ENCODE measurements around the gene DCLK3.

The DCLK3 gene

DNA sequence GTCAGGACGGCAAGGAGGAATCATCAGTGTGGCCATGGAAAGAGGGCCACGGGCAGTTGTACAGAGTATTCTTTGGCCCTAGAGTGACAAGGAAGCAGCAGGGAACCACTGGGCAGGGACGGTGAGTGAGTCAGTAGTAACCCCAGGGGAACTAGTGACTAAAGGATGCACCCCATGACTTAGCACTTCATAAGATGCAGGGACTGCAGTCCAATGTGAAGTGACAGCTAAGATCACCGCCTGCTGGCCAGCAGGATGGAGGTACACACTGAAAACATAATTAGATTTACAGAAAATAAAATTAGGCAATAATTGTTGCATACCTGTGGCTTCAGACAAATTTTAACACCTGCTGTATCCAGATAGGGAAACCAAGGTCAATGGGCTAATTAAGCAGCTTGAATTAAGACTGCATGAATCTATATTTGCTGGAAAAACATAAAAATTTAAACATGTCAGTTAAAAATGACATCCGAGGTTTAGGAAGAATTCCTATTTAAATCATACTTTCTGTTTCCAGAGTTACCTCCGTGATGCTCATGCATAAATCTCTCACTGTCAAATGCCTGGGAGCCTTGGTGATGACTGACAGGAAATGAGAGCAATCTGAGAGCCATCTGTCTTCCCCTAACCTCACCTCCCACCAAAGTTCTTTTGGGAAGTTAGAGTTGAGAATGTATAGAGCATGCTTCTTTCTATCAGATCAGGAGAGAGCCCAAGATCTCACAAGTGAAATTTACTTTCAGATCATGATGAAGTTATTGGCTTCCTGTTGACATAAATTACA, 56.5 kb downstream of the DCLK3 start:
- DNase-seq: no peak

DNA sequence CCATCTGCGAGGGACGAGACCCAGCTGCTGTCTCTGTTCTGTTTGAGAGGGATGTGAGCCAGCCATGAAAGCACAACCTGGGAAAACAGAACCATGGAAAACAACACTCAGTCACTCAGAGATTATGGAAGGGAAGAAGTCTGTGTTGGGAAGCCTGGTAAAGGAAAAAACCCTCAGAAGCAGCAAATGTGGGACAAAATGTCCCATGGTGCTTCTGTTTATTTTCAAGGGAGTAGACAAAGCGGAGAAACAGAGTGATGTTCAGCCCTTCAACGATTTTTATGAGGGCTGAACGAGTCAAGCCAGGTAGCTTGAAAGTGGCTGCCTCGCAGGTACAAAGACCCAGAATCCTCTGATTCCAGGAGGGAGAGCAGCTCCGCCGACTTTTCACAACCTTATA, 59.3 kb downstream of the DCLK3 start:
- DNase-seq: no peak

DNA sequence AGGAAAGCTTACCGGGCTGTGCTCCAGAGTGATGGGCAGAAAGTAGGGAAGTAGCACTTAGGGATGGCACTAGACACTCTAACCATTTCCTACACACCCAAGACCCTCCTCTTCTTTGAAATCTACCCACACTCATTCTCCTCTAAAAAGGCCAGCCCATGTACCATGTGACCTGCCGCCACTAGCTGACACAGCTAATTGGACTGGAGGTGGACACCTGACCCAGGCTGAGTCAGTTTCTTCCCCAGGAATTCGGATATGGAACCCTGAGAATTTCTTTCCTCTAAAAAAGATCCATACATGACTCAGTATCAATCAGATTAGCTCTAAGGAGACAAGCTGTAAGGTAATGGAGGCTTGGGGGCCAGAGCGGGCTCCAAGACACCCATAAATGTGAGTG, 60.1 kb downstream of the DCLK3 start:
- DNase-seq: no peak

DNA sequence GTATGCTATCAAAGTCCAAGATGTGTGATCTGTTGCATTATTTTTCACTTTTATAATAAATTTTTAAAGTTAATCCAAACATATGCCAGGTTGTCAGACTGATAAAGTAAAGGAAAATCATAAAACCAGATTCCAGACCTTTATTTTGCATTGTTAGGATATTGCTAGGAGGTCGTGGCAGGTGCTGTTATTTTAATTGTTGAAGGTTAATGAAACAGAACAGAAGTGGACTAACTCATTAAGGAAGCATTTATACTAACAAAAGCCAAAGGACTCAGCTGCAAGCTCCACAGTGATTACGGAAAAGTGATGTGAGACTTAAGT, 63.1 kb downstream of the DCLK3 start:
- no peak for DNase-seq

DNA sequence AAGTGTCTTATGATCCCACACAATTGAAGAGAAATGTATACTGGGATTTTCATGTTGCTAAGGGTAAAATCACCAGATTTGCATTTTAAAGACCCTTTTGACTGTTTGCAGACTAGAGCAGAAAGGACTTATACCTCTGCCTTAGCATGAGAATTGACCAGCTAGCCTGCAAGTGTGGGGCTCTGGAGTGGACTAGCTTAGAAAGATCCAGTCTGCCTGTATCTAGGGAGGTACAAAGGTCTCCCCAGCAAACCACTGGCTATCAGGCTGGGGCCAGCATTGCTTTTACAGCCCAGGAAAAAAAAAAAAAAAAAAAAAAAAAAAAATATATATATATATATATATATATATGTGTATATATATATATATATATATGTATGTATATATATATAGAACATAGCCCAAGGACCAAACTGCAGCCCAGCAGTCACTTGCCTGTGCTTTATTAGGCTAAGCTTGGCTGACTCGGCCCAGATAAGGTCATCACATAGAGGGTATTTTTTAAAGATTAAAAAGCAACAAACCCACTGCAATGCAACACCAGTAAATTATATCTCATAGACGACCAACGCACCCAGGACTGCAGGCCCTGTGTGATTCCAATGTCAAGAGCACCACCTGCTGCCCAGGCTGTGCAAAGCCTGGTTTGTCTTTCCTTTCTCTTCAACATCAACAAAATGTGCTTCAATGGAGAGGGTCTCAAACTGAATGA, 63.7 kb downstream of the DCLK3 start:
- DNase-seq: peak; percentile 30

DNA sequence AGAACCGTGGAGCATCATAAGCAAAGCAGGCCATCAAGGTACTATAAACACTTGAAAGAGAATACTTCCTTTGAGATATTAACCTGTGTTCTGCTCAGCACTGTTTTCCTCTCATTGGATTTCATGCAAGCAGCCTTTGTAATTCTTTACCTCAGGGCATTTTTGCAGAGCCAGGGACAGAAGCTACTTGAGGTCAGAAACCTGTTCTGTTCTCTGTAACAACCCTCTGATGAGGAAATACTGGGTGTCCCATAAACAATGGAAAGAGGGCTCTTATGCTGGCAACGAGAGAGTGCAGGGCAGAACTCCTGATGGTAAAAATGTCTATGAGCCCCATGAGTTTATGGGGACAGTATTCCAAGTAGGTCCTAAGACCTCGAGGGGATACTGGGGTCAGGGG, 66.0 kb downstream of the DCLK3 start:
- DNase-seq: no peak

DNA sequence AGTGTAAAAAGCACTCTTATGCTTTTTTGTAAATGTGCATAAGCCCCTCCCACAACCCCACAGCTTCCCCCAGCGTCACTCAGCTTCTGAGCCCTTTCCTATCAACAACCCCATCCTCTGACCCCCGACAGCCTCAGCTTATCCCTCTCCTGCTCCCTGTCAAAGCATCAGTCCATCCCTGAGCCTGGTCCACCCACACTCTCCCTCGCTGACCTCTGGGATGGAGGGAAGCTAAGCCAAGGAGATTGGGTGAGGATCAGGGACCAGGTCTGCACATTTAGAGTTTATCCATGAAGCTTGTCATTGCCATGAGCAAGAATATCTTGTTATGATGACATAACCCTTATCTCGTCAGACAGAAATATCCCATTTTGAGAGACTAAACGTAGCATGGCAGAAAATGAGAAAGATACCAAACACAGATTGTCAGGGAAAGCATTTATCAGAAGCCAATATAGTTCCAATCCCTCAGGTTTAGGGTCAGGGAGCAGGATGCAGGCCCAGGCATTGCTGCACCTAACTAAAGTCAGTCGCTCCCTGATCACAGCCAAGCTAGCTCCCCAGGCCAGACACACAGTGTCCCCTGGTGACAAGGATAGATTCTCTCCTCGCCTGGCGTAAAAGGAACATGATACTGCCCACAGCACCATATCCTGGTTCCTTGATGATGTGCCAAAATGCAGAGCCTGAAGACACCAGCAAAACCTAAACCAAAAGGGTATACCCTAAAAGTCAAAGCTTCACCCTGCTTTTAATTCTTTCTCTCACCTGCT, 66.9 kb downstream of the DCLK3 start:
- DNase-seq: no peak

DNA sequence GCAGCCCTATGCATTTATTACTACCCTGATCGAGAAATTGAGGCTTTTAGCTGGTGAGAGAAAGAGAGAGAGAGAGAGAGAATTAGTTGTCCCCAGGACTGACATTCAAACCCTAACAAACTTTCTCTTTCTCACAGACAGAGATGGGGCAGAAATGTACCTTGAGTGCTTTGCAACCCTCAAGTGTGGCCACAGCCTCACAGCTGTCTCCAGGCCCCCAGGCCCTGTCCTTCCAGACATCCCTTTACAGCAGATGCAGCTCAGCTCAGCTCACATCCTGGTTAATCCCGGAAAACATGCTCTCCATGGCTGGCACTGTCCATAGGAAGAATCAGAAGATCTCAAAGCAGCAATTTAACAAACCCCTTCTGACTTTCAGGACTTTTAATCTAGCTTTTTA, 67.6 kb downstream of the DCLK3 start:
- no peak for DNase-seq

DNA sequence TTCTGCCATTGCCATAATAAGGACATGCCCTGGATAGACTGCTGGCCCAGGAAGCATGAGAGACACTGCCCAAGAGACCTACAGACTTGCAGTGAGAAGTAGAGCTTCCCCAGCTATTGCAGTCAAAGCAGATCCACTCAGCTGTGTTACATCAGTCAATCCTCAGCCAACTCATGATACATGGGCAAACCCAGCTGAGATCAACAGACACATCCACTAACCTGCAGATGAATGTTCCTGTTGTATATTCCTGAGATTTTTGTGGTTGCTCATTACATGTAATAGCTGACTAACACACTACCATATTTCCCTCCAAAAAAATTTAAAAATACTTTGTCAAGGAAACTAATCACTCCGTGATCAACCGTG, 68.6 kb downstream of the DCLK3 start:
- DNase-seq: no peak

DNA sequence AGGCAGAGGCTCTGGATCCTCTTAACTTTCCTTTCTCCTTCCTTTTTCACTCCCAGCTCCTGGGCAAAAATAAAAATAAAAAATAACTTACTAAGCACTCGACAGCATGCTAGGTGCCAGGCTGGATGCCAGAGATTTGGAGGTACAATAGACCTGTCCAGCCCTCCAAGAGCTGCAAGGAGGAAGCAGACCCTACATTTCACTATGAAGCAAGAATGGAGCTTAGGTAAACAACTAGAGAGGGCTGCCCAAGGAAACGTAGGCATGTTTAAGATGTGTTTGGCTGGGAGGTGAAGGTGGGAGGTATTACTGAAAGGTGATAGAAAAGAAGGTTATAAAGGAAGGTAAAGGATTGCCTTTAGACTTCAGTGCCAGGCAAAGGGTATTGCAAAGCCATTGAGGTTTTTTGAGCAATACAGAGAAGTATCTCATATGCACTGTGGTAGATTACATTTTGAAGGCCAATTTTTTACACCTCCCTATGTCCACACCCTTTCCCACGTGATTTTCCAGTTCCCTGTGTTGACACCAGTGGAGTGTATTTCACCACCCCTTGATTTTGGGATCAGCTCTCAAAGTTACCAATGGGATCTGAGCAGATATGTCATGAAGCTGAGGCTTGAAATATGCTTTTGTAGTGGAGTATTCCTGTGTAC, 69.1 kb downstream of the DCLK3 start:
- no peak for DNase-seq

DNA sequence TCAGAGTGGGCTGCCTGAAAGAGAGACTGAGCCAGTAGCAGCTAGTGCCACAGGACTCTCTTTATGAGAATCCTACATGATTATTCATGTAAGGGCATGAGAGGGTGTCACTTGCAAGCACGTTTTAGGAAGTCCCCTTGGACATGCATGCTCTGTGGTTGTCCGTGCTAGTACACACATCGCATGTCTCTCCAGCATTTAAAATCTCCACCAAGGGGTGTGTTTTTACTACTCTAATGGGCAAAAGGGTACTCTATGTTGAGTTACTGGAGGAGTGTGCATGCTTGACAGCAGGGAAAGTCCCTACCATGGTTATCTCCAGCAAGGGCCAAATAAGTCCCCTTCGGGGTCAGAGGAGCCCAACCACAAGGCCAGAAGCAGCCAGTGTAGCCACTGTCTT, 70.7 kb downstream of the DCLK3 start:
- no peak for DNase-seq

DNA sequence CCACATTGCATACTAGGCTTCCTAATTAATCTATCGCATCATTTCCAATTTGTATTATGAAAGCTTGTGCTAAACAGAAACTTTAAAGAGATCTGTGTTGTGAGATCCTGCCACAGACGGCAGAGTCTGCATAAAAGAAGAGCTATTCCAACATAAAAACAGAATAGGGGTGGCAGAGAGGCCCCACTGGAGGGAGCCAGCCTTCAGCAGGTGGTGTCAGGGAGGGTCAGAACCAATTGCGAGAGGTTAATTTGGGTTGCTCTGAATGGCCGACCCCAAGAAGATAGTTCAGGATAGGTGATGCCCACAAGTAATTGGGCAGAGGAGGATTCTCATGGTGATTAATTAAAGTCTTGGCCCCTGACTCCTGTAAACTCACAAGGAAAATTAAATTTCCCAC, 74.8 kb downstream of the DCLK3 start:
- no peak for DNase-seq

DNA sequence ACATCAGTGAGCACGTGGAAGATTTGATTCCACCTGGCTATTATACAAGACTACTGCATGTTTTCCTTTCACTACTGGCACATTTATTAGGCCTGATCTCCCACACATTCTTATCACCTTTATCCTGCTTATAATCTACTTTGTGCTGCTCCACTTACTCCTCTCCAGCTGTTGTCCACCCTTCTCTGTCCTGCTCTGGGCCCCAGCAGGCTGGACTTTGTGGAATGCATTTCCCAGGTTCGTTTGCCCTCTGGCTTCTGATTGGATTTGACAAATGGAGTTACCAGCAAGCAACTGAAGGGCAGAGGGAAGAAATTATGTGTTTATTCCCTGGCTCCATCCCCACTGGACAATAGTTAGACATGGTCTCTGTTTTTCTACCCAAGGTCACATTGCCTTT, 75.5 kb downstream of the DCLK3 start:
- DNase-seq: no peak

DNA sequence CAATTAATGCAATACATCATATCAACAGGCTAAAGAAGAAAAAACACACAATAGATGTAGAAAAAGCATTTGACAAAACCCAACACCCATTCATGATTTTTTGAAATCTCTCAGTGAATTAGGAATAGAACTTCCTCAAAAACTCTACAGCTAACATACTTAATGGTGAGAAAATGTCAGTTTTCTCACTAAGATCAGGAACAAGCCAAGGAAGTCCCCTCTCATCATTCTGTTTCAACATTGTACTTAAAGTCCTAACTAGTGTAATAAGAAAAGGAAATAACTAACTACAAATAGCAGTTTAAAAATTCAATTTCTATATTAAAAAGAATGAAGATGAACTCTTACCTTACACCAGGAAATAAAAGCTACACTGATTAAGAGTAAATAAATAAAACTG, 77.8 kb downstream of the DCLK3 start:
- no peak for DNase-seq

DNA sequence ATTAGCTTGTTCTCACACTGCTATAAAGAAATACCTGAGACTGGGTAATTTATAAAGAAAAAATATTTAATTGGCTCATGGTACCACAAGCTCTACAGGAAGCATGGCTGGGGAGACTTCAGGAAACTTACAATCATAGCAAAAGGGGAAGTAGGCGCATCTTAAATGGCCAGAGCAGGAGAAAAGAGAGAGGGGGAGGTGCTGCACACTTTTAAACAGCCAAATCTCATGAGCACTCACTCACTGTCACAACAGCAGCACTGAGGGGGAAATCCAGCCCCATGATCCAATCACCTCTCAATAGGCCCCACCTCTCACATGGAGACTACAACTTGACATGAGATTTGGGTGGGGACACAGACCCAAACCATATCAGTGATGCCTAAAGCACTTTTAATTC, 82.5 kb downstream of the DCLK3 start:
- no peak for DNase-seq

DNA sequence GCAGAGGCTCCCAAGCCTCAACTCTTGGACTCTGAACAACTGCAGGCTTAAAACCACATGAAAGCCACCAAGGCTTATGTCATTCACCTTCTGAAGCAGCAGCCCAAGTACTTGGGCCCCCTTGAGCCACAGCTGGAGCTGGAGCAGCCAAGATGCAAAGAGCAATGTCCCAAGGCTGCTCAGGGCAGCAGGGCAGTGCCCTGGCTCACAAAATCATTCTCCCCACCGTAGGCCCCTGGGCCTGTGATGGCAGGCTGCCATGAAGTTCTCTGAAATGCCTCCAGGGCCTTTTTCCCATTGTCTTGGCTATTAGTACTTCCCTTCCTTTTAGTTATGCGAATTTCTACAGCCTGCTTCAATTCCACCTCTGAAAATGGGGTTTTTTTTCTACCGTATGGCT, 83.4 kb downstream of the DCLK3 start:
- no peak for DNase-seq

DNA sequence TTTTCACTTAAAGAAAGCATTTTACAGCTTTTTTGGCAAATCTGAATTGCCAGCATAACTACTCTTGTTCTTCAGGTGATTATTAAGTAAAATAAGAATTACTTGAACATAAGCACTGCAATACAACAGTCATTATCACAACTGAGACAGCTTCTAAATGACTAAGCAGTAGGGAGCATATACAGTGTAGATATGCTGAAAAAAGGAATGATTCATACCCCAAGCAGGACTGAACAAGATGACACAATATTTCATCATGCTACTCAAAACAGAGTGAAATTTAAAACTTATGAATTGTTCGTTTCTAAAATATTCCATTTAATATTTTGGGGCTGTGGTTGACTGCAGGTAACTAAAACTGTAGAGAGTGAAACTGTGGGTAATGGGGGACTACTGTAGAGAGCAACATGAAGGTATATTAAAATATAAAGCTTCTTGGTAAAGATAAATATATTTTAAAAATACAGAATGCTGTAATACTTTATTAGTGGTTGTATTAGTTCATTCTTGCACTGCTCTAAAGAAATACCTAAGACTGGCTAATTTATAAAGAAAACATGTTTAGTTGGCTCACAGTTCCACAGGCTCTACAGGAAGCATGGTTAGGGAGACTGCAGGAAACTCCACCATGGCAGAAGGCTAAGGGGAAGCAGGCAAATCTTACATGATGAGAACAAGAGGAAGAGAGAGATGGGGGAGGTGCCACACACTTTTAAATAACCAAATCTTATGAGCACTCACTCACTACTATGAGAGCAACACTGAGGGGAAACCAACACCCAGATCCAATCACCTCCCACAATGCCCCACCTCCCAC, 84.8 kb downstream of the DCLK3 start:
- no peak for DNase-seq

DNA sequence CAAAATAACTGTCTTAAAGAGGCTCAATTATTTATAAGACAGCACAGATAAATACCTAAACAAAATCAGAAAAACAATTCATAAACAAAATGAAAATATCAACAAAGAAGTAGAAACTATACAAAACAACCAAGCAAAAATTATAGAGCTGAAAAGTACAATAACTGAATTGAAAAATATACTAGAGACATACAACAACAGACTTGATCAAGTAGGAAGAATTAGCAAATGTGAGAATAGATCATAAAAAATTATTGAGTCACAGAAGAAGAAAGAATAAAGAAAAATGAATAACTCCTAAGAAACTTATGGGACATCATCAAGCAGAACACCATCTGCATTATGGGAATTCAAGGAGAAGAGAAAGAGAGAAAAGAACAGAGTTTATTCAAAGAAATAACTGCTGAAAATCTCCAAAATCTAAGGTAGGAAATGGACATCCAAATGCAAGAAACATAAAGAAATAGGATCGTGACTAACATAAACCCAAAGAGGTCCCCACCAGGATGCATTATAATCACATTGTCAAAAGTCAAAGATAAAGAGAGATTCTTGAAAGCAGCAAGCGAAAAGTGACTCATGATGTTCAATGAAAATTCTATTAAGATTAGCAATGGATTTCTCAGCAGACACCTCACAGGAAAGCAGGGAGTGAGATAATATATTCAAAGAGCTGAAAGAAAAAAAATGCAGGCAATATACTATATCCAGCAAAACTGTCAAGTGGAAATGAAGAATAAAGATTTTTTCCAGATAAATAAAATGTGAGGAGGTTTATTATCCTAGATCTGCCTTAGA, 85.9 kb downstream of the DCLK3 start:
- DNase-seq: no peak

DNA sequence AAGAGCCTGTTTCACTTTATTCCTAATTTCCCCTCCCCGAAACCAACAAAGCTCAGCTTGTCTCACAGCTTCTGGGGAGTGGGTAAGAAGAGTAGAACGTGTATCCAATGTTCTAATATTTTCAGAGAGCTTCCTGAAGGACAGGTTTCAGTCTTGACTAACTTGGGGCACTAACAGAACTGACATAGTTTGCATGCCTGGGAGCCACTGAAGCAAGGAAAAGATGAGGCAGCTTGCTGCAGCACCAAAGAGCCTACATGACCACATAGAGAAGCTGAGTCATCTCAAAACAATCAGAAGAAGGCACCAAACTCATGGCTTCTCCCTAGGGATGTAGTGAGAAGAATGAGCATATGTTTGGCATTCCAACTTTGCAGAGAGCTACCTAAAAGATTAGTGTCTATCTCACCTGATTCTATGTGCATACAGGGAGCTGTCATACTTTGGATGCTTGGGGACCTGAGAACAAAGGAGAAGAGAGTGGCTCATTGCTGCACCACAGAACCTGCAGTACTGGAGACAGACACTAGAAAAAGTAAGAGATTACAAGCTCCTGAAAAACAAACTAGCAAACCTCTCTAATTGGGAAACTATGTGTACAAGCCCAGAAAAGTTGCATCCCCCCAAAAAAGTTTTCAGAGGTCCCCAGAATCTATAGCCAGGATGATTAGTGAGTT, 86.9 kb downstream of the DCLK3 start:
- no peak for DNase-seq

DNA sequence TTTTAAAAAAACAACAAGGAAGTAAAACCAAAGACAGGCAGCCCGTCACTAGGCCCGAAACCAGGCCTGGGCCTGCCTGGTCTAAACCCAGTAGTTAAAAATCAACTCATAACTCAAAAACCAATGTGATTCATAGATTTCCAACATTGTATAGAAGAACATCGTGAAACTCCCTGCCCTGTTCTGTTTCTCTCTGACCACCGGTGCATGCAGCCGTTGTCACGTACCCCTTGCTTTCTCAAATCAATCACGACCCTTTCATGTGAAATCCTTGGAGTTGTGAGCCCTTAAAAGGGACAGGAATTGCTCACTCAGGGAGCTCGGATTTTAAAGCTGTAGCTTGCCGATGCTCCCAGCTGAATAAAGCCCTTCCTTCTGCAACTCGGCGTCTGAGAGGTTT, 89.5 kb downstream of the DCLK3 start:
- DNase-seq: no peak

DNA sequence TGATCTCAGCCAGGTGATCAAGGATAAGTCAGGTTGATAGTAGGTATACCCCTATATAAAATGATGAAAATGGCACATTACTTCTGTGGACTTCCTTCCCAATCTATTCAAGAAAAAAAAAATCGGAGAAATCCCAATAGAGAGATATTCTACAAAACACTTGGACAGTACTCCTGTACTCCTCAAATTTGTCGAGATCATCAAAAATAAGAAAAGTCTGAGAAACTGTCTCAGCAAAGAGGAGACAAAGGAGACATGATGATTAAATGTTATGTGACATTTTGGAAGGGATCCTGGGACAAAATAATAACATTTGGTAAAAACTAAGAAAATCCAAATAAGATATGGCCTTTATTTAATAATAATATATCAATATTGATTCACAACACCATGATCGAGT, 94.6 kb downstream of the DCLK3 start:
- DNase-seq: no peak
